Kidney (tissue), 14 donors: ENCODE data around the gene DSG1. TPM values are rescaled to one million over a fixed set of nuclear protein-coding genes. Genes with fewer than 3 reads are reported as not detected.
"Not testable (repeated sequence)": the region's sequence is repeated elsewhere in the genome, so short reads cannot be mapped to it uniquely, and the experiment has no call there.

Source experiments
- DNase-seq, 5 donors: peaks; one replicate each; pipeline ENCODE4 v3.0.0-alpha.2; 2013 to 2020
- FAIRE-seq: peaks from 2 replicates; lab custom pipeline; 2012; peaks lifted over from hg19 to GRCh38; lab: Jason Lieb, UNC
- H3K27ac ChIP-seq, 2 donors: one replicate each; pipeline ENCODE4 v1.7.0; 2013; ENCODE audit warnings: low read depth in 2 of 2, low read length in 2 of 2, inconsistent platforms in 1 of 2
- H3K27me3 ChIP-seq: one replicate; pipeline ENCODE4 v1.7.1; 2013; ENCODE audit warnings: low read length, inconsistent platforms; ENCODE audit not compliant: control insufficient read depth, insufficient read depth
- H3K36me3 ChIP-seq, 3 donors: one replicate each; pipeline versions ENCODE4 v1.7.0 to v1.7.1; 2013; ENCODE audit warnings: low read length in 3 of 3, control low read depth in 1 of 3, inconsistent platforms in 1 of 3; ENCODE audit not compliant: insufficient read depth in 3 of 3, control insufficient read depth in 2 of 3
- H3K4me1 ChIP-seq, 3 donors: one replicate each; pipeline versions ENCODE4 v1.7.0 to v1.7.1; 2013; ENCODE audit warnings: low read length in 3 of 3, inconsistent platforms in 1 of 3, low read depth in 1 of 3; ENCODE audit not compliant: control insufficient read depth in 2 of 3, insufficient read depth in 2 of 3
- H3K4me3 ChIP-seq, 3 donors: one replicate each; pipeline versions ENCODE4 v1.7.0 to v1.8.1; 2013; ENCODE audit warnings: low read length in 3 of 3, control low read depth in 1 of 3, inconsistent platforms in 1 of 3
- H3K9ac ChIP-seq, 3 donors: one replicate each; pipeline versions ENCODE4 v1.7.0 to v1.7.1; 2013; ENCODE audit warnings: low read length in 3 of 3, control low read depth in 1 of 3, inconsistent platforms in 1 of 3
- H3K9me3 ChIP-seq, 3 donors: one replicate each; pipeline versions ENCODE4 v1.7.0 to v1.7.1; 2013; ENCODE audit warnings: low read length in 3 of 3, control low read depth in 1 of 3, inconsistent platforms in 1 of 3; ENCODE audit not compliant: control insufficient read depth in 2 of 3, insufficient read depth in 1 of 3
- CTCF ChIP-seq: IDR thresholded peaks from 3 replicates; pipeline ENCODE4 v1.5.1; 2012; ENCODE audit warnings: mild to moderate bottlenecking, moderate library complexity, borderline replicate concordance; ENCODE audit not compliant: insufficient read depth; ENCODE audit errors: extremely low read depth
- intact Hi-C: fragments of 100-400 bp; cut with DNase I; formaldehyde crosslinking; loops from one replicate; pipeline ENCODE4 v1.11.1; 2022
- polyA plus RNA-seq: library from polyadenylated mRNA; stranded (reverse); fragments of 350-450 nt; fragmentation: Illumina TruSeq; extraction: RNeasy Lipid Tissue Mini Kit (QIAGEN cat#74804); gene quantifications from one replicate; pipeline ENCODE4 v1.2.3, GENCODE V29; 2014; ENCODE audit warnings: low read depth, low replicate concordance; ENCODE audit not compliant: insufficient read depth
- total RNA-seq: library from RNA; stranded (reverse); fragmentation: NEBNext Ultra II Directional; extraction: Animal tissue kit (Norgen Biotek cat#: 25700); gene quantifications from one replicate; pipeline ENCODE4 v1.2.1, GENCODE V29; 2021
- donor health status: control.
- donor health status: control.
- donor health status: control.
- donor health status: control.
- donor health status: control.
- donor health status: DM: yes; HTN: yes; CAD: no.
- donor health status: Normal renal cell carcinoma (clear cell type).

Gene DSG1
- total and polyA plus RNA-seq, 2 donors from 2014 or later: not detected

- H3K9ac ChIP-seq: no peak overlapping the region
- H3K4me3 ChIP-seq: no peak overlapping the region
- no peaks in the 10 kb centered on the region for H3K27me3 ChIP-seq
- H3K9me3 ChIP-seq: no peaks in the 10 kb centered on the region
- DNase-seq (no peak), FAIRE-seq (no peak)
- no peaks in the 10 kb centered on the region for H3K36me3 ChIP-seq
- peaks cover 0 to 2% (median 0%) of the 10 kb centered on the region in 3 donors for H3K4me1 ChIP-seq
- intact Hi-C loops: no loop called here
- TF ChIP-seq CTCF: no peak
- H3K27ac ChIP-seq: no peak overlapping the region
Measured at GRCh38 chr18:31278609-31279071, 39.3 kb upstream of the DSG1 start.

- Histone ChIP-seq H3K27ac (no peak overlapping the region), H3K9ac (no peak overlapping the region), H3K4me1 (peaks cover 0 to under 1% (median 0%) of the 10 kb centered on the region in 3 donors), H3K9me3 (no peaks in the 10 kb centered on the region), H3K36me3 (no peaks in the 10 kb centered on the region), H3K27me3 (no peaks in the 10 kb centered on the region), H3K4me3 (no peak overlapping the region)
- intact Hi-C loops: no loop called here
- no peak for FAIRE-seq
- no peak for DNase-seq
- TF ChIP-seq CTCF: no peak
Measured at GRCh38 chr18:31280502-31280901, 37.5 kb upstream of the DSG1 start.

DNA sequence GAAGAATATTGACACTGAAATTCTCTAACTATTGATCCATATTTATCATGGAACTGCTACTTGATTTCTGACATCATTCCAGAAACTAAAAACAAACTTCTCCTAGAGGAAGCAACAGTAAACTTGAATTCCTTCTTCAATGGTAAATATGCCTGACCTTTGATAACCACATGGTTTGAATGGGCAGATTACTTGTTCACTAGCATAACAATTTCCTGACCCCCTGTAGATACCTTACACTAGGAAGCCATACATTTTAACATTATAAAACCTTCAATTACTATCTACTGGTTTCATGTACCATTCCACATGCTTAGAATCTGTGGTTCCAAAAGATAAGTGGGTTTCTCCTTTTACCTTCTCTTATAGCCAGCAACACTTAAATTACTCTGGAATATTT lies 36.5 kb upstream of the DSG1 start:
- Histone ChIP-seq H3K27me3 (no peaks in the 10 kb centered on the region), H3K4me3 (no peak overlapping the region), H3K9ac (no peak overlapping the region), H3K27ac (no peak overlapping the region), H3K36me3 (no peaks in the 10 kb centered on the region), H3K9me3 (no peaks in the 10 kb centered on the region), H3K4me1 (no peaks in the 10 kb centered on the region)
- DNase-seq (no peak), FAIRE-seq (no peak)
- intact Hi-C loops: no loop called here
- TF ChIP-seq CTCF: no peak

DNA sequence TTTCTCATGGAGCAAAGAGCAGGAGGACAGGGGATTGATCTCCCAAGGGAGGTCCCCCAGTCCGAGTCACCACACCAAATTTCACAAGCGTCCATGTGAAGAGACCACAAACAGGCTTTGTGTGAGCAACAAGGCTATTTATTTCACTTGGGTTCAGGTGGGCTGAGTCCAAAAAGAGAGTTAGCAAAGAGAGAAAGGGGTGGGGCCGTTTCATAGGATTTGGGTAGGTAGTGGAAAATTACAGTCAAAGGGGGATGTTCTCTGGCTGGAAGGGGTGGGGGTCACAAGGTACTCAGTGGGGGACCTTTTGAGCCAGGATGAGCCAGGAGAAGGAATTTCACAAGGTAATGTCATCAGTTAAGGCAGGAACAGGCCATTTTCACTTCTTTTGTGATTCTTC lies 28.5 kb upstream of the DSG1 start:
- H3K9me3 ChIP-seq, H3K9ac ChIP-seq, DNase-seq, H3K36me3 ChIP-seq, H3K4me1 ChIP-seq, intact Hi-C loops, H3K27ac ChIP-seq, FAIRE-seq, H3K27me3 ChIP-seq, H3K4me3 ChIP-seq: not testable (repeated sequence)
